HG03378 (cell line): ENCODE data around the gene PYGB.

Experiments
- ATAC-seq: cut with Tn5 transposase; IDR thresholded peaks from one replicate; pipeline ENCODE4 v1.9.1; 2021; ENCODE audit warnings: mild to moderate bottlenecking, moderate library complexity; ENCODE audit not compliant: unreplicated experiment

Gene PYGB

DNA sequence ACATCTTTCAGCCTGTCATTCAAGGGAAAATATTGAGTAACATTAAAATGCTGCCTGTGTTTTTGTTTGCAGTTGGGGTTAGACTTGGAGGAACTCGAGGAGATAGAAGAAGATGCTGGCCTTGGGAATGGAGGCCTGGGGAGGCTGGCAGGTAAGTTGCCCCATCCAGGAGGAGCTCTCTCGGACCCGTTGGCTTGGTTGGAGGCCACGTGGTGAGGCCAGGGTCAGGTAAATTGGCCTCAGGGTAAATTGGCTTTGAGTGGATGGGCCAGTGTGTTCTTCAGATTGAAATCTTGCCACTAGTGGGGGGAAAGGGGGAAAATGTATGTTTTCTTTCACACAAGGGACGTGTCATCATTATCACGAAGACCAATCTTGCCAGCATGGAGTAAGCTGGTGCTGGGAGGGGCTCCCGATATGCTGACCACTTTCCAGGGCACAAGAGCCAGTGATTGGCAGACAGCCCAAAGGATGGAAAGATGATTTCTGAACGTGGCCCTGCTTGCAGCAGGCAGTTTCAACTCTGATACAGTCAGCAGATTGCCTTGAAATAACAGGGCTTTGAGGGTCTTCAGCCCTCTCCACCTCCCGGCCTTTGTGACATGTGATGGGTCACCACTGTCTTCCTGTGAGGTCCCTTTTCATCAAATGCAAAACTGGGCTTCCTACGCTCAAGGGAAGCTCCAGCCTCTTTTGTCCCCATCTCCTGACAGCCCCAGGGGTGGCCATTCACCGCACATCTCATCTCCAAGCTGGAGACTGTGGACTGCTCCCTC is 21.4 kb downstream of the PYGB start:
- ATAC-seq = no peak

- no peak for ATAC-seq
These were observed 21.9 kb downstream of the PYGB start for GRCh38 chr20:25269833-25270170.

GRCh38 chr20:25270829-25271251 is 23.0 kb downstream of the PYGB start:
- ATAC-seq = no peak

DNA sequence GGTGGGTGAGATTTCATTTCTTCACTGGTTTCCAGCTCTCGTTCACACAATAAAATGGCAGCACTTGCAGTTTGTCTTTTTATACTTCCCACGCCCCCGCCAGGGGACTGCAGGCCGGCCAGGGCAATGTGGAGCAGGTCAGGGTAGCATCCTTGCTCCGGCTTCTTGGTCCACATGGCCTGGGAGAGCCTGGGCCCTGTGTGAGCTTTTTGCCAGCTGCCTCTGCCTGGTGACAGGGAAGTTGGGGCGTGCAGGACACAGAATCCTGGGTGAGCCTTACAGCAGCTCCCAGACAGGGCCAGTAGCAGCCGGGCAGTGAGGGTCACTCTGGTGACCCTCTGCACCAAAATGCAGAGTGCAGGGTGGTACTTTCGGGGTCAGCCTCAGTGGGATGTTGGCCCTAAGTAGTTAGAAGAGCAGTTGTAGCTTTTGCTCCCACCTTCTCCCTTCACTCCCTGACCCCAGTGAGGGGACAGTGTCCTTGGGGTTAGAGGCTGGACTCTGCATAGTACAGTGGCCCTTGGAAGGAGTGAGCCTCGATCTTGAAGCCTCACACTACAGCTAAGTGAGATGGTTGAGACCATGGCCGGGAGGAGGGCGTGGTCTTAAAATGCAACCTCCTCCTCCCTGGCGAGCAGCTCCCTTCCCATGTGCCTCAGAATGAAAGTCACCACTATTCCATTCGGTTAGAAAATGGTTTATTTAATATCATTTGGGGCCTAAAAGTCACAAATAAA is 23.8 kb downstream of the PYGB start:
- no peak for ATAC-seq

GRCh38 chr20:25272223-25273000 is 24.5 kb downstream of the PYGB start:
- no peak for ATAC-seq

DNA sequence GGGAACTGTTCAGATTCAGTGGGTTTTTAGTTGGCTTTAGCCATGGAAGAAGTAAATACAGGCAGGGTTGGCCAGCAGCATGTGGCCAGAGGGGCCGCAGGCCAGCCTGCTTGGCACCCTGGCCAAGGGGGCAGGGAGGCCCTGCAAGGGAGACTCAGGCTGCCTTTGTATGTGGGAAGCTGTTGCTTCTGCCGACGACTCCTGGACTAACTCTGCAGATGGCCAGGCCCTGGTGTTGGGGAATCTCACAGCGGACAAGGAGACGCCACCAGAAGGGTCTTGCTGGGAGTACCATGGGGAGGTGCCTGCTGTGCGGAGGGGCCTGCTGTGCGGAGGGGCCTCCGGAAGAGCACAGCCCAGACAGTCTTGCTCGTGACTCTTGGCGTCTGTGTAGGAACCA is 25.2 kb downstream of the PYGB start:
- no peak for ATAC-seq

GRCh38 chr20:25273541-25274358 is 25.9 kb downstream of the PYGB start:
- ATAC-seq = no peak

DNA sequence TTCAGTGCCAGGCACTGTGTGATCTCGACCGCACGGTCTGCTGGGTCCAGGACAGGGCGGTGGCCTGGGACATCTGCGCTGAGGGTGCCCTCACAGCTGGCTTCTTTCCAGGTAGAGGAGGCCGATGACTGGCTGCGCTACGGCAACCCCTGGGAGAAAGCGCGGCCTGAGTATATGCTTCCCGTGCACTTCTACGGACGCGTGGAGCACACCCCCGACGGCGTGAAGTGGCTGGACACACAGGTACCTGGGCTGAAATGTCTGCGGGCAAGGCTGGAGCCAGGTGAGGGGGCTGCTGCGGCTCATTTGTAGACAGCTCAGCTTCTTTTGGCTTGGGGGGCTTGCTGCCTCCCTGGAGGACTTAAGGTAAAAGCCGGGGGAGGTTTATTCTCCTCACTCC is 26.6 kb downstream of the PYGB start:
- ATAC-seq = no peak

GRCh38 chr20:25274891-25275812 is 27.3 kb downstream of the PYGB start:
- no peak for ATAC-seq

DNA sequence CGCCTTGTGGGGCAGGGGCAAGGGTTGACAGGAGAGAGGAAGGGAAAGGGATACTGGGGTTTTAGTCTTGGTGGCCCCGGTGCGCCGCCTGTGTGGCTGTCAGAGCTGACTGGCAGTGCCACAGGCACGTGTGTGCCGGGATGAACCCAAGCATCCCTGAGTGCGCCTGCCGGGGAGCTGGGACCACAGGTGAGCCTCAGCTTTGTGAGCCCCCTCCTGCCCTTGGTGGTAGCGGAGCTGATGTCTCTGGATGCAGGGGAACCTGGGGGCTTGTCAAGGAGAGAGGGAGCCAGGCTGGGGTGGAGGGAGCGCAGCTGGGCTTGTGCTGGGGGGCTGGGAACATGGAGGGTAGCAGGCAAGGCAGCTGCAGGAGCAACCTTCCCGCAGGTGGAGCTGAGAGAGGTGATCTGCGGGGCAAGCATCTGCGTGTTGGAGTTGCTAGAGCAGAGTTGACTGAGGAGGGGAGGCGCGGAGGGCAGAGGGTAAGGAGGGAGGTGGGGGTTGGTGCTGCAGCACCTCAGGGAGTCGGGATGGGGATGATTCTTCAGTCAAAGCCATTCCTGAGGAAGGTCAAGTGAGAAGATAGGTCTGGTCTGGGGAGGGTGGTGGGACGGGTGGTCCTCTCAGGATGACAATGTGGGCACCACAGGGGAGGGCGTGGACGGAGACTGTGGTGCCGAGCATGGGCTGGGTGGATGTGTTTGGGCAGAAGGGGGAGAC is 28.1 kb downstream of the PYGB start:
- no peak for ATAC-seq

DNA sequence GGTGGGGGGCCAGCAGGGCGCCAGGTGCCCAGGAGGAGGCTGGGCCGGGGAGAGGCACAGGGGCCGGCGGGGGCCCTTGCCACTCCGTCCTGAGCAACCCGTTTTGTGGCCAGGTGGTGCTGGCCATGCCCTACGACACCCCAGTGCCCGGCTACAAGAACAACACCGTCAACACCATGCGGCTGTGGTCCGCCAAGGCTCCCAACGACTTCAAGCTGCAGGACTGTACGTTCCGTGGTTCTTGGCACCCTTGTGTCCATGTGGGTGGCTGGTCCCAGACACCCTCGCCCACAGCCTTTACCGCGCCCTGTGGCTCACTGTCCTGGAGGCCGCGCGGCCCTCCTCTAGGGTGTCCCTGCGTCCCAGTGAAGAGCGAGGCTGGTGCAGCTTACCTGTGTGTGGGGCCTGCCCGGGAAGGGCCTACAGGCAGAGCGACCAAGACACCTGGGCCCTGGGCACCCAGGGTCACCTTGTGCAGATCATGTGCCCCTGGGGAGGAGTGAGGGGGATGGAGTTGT is 28.7 kb downstream of the PYGB start:
- ATAC-seq = no peak

GRCh38 chr20:25277051-25277801 is 29.3 kb downstream of the PYGB start:
- no peak for ATAC-seq

- no peak for ATAC-seq
These were observed 30.1 kb downstream of the PYGB start for GRCh38 chr20:25277941-25278521.

DNA sequence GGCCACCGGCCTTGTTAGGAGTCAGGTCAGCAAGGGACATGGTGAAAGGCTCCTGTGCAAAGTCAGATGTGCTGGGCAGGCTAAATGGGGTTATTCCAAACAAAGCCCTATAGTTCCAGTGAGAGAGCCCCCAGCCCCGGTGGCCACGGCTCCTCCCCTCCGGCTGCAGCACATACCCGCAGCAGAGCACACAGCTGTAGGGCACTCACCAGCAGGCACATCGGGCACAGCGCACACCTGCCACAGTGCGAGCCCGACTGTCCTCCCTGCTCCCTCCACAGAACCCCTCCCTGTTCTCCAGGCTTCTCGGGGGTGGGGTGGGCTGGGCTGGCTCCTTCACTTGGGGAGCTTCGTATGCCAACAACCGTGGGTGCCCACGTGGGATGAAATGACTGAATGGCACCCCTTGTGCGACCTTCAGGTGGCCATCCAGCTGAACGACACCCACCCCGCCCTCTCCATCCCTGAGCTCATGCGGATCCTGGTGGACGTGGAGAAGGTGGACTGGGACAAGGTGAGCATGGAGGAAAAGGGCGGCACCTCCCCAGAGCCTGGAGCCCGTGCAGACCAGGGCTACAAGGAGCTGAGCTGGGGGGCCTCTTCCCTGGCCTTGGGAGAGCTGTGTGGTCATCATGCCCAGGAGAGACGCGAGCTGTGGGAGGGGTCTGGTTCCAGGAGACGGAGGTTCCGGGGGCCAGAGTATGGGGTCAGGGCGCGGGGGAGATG is 30.9 kb downstream of the PYGB start:
- ATAC-seq = no peak

DNA sequence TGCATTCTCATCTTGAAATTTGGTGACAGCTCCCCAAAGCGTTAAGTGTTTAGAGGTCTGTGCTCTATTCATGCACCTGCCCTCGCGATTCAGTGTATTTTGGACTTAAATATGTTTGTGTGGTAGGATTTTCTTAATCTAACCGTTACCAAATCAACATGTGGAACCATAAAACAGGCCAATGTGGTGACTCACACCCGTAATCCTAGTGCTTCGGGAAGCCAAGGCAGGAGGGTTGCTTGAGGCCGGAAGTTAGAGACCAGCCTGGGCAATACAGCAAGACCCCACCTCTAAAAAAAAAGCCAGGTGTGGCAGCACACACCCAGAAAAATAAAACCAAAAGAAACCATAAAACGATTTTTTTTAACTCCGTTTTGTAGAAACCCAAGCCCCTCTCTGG is 31.5 kb downstream of the PYGB start:
- ATAC-seq = no peak

DNA sequence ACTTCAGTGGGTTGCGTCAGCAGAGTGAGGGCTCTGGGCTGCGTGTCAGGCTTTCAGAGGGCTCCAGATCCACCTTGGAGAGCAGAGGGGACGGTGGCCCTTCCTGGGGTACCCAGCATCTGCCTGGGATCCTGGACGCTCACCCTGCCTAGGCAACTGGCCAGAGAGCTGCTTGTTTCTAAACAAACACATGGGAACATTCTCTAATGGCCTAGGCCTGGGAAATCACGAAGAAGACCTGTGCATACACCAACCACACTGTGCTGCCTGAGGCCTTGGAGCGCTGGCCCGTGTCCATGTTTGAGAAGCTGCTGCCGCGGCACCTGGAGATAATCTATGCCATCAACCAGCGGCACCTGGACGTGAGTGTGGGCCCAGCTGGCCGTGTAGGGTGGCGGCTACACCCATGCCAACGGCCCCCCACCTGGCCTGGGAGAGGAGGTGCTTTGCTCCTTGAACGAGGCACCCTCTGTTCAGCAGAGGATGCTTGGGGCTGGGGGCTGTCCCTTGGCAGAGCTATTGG is 32.2 kb downstream of the PYGB start:
- no peak for ATAC-seq
